GM12878 (cell line): ENCODE measurements around the gene SUV39H1.

ENCODE experiments used
- ELK1 ChIP-seq: IDR thresholded peaks from 2 replicates; pipeline ENCODE4 v1.6.1; 2012; ENCODE audit warnings: low read depth, low read length, improper control_type of control experiment
- EZH2 ChIP-seq: IDR thresholded peaks from 2 replicates; pipeline ENCODE4 v1.6.1; 2012; ENCODE audit warnings: low read depth, mild to moderate bottlenecking, control low read depth, inconsistent platforms, low read length, borderline replicate concordance; ENCODE audit not compliant: control insufficient read depth
- HDGF ChIP-seq: fragments of 450-650 bp; IDR thresholded peaks from 2 replicates; pipeline ENCODE4 v1.6.1; 2016; ENCODE audit warnings: antibody characterized with exemption
- MAX ChIP-seq: IDR thresholded peaks from 2 replicates; pipeline ENCODE4 v1.6.1; 2012; ENCODE audit warnings: low read depth, low read length, improper control_type of control experiment

DNA sequence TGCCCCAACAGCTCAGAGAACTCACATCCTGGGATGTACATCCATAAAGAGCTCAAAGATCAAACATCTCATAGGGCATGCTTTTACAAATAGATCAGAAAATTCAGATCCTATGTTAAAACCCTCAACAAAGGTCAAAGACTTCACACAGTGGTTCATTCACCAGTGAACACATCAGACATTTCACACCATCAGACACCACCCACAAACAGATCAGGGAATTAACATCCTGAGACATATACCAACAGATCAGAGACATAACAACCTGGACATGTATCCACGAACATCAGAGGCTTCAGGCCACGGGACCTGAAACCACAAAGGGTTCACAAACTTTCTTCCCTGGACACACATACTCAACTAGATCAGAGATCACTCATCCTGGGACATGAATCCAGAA is 23.4 kb downstream of the SUV39H1 start:
- TF ChIP-seq ELK1 (no peak), EZH2 (no peak), HDGF (no peak), MAX (no peak)
